SHP77 (cell line): Measurements from ENCODE around the gene ISOC2.
A peak's percentile ranks its signal among the peaks of the same experiment; 100 is the strongest.

Experiments
- DNase-seq, 2 experiments: peaks; one replicate each; lab custom pipeline; 2025; lab: John Stamatoyannopoulos, UW

ISOC2 gene

GRCh38 chr19:55477905-55478304 lies 16.5 kb upstream of the ISOC2 start:
- DNase-seq = no peak

- peak; percentile 94 to 97 for DNase-seq
These were observed 14.8 kb upstream of the ISOC2 start, which contains the start of gene ZNF628 for GRCh38 chr19:55476100-55476775. Gene ZNF628 (plus strand): TSS chr19:55476617. CDS start chr19:55479911, 3,294 bp downstream.

- no peak for DNase-seq
These were observed 13.1 kb upstream of the ISOC2 start for GRCh38 chr19:55474269-55475265.

- no peak for DNase-seq
These were observed 12.0 kb upstream of the ISOC2 start for GRCh38 chr19:55473225-55474012.

- DNase-seq = no peak
These were observed 11.0 kb upstream of the ISOC2 start for GRCh38 chr19:55472463-55472862.

- no peak for DNase-seq
These were observed 9.8 kb upstream of the ISOC2 start for GRCh38 chr19:55471266-55471665.

GRCh38 chr19:55468054-55468393 lies 6.6 kb upstream of the ISOC2 start:
- no peak for DNase-seq

- DNase-seq = no peak
These were observed 6.0 kb upstream of the ISOC2 start for GRCh38 chr19:55467236-55468053.

- DNase-seq = no peak
These were observed 4.8 kb upstream of the ISOC2 start for GRCh38 chr19:55466241-55466614.

GRCh38 chr19:55465460-55466240 lies 4.2 kb upstream of the ISOC2 start:
- no peak for DNase-seq

GRCh38 chr19:55464662-55465054 lies 3.2 kb upstream of the ISOC2 start, which contains the start of gene C19orf85:
Gene C19orf85 (minus strand): TSS chr19:55464751. CDS start chr19:55464554, 197 bp downstream.
- DNase-seq = no peak

- DNase-seq = no peak
These were observed 2.7 kb upstream of the ISOC2 start for GRCh38 chr19:55464039-55464661.

- no peak for DNase-seq
These were observed 2.2 kb upstream of the ISOC2 start for GRCh38 chr19:55463583-55464031.

GRCh38 chr19:55462722-55463121 lies 1.3 kb upstream of the ISOC2 start:
- no peak for DNase-seq

- peak in 1 of 2 experiments; percentile 20 for DNase-seq
These were observed 658 bp upstream of the ISOC2 start for GRCh38 chr19:55461974-55462626.

- peak; percentile 53 to 69 for DNase-seq
These were observed 678 bp downstream of the ISOC2 start for GRCh38 chr19:55460670-55461258.

- no peak for DNase-seq
These were observed 1.3 kb downstream of the ISOC2 start for GRCh38 chr19:55459950-55460657.

GRCh38 chr19:55459551-55459949 lies 1.9 kb downstream of the ISOC2 start:
- DNase-seq = no peak
